Measurements from ENCODE around the gene NPPB.

NPPB gene

GRCh38 chr1:11880911-11881748 is 22.4 kb upstream of the NPPB start:
- DNase-seq = no peak

GRCh38 chr1:11880181-11880575 is 21.4 kb upstream of the NPPB start:
- DNase-seq = no peak

- DNase-seq = no peak
Observed at GRCh38 chr1:11879311-11880180, 20.8 kb upstream of the NPPB start.

GRCh38 chr1:11878891-11879190 is 20.1 kb upstream of the NPPB start:
- no peak for DNase-seq

- DNase-seq = no peak
Observed at GRCh38 chr1:11878081-11878890, 19.5 kb upstream of the NPPB start.

GRCh38 chr1:11877074-11877473 is 18.3 kb upstream of the NPPB start:
- DNase-seq = no peak

- no peak for DNase-seq
Observed at GRCh38 chr1:11875094-11875493, 16.3 kb upstream of the NPPB start.

- DNase-seq = no peak
Observed at GRCh38 chr1:11874624-11875023, 15.9 kb upstream of the NPPB start.

GRCh38 chr1:11874258-11874562 is 15.5 kb upstream of the NPPB start:
- no peak for DNase-seq

- no peak for DNase-seq
Observed at GRCh38 chr1:11873395-11874257, 14.9 kb upstream of the NPPB start.

GRCh38 chr1:11872545-11872944 is 13.8 kb upstream of the NPPB start:
- DNase-seq = no peak

- DNase-seq = no peak
Observed at GRCh38 chr1:11869650-11870207, 11.0 kb upstream of the NPPB start.

GRCh38 chr1:11869104-11869503 is 10.4 kb upstream of the NPPB start:
- no peak for DNase-seq

GRCh38 chr1:11868331-11868980 is 9.7 kb upstream of the NPPB start:
- no peak for DNase-seq

GRCh38 chr1:11862890-11863289 is 4.1 kb upstream of the NPPB start:
- no peak for DNase-seq

- DNase-seq = no peak
Observed at GRCh38 chr1:11860587-11860986, 1.8 kb upstream of the NPPB start.

- no peak for DNase-seq
Observed at GRCh38 chr1:11860083-11860482, 1.3 kb upstream of the NPPB start.

- peak; percentile 19 for DNase-seq
Observed at GRCh38 chr1:11858968-11859871, 475 bp upstream of the NPPB start.

GRCh38 chr1:11858158-11858557 is 587 bp downstream of the NPPB start:
- no peak for DNase-seq

- DNase-seq = no peak
Observed at GRCh38 chr1:11857164-11857851, 1.4 kb downstream of the NPPB start.

Measured in GOT3 (cell line).